ENCODE results near the gene GTF2H4. TPM values are rescaled to one million over a fixed set of nuclear protein-coding genes. Genes with fewer than 3 reads are reported as not detected.
"Not testable (repeated sequence)": the region's sequence is repeated elsewhere in the genome, so short reads cannot be mapped to it uniquely, and the experiment has no call there.

GTF2H4 gene
- polyA plus RNA-seq, 1 donor from 2014 or later = 101 TPM

GRCh38 chr6:30926644-30927043 lies 18.6 kb downstream of the GTF2H4 start:
- no peaks in the 10 kb centered on the region for H3F3A ChIP-seq (ENCODE audit: insufficient read depth, low read length, poor library complexity, severe bottlenecking)
- TF ChIP-seq, protein P1, sequence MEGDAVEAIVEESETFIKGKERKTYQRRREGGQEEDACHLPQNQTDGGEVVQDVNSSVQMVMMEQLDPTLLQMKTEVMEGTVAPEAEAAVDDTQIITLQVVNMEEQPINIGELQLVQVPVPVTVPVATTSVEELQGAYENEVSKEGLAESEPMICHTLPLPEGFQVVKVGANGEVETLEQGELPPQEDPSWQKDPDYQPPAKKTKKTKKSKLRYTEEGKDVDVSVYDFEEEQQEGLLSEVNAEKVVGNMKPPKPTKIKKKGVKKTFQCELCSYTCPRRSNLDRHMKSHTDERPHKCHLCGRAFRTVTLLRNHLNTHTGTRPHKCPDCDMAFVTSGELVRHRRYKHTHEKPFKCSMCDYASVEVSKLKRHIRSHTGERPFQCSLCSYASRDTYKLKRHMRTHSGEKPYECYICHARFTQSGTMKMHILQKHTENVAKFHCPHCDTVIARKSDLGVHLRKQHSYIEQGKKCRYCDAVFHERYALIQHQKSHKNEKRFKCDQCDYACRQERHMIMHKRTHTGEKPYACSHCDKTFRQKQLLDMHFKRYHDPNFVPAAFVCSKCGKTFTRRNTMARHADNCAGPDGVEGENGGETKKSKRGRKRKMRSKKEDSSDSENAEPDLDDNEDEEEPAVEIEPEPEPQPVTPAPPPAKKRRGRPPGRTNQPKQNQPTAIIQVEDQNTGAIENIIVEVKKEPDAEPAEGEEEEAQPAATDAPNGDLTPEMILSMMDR (IDR thresholded peaks at IDR 0.05; ENCODE audit: poor library complexity, severe bottlenecking) = no peak
- TF ChIP-seq EZH2 (IDR thresholded peaks at IDR 0.05; ENCODE audit: borderline replicate concordance, insufficient read depth, low read length, poor library complexity, severe bottlenecking) = no peak
- TF ChIP-seq, protein P2, sequence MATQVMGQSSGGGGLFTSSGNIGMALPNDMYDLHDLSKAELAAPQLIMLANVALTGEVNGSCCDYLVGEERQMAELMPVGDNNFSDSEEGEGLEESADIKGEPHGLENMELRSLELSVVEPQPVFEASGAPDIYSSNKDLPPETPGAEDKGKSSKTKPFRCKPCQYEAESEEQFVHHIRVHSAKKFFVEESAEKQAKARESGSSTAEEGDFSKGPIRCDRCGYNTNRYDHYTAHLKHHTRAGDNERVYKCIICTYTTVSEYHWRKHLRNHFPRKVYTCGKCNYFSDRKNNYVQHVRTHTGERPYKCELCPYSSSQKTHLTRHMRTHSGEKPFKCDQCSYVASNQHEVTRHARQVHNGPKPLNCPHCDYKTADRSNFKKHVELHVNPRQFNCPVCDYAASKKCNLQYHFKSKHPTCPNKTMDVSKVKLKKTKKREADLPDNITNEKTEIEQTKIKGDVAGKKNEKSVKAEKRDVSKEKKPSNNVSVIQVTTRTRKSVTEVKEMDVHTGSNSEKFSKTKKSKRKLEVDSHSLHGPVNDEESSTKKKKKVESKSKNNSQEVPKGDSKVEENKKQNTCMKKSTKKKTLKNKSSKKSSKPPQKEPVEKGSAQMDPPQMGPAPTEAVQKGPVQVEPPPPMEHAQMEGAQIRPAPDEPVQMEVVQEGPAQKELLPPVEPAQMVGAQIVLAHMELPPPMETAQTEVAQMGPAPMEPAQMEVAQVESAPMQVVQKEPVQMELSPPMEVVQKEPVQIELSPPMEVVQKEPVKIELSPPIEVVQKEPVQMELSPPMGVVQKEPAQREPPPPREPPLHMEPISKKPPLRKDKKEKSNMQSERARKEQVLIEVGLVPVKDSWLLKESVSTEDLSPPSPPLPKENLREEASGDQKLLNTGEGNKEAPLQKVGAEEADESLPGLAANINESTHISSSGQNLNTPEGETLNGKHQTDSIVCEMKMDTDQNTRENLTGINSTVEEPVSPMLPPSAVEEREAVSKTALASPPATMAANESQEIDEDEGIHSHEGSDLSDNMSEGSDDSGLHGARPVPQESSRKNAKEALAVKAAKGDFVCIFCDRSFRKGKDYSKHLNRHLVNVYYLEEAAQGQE (IDR thresholded peaks at IDR 0.05; ENCODE audit: borderline replicate concordance) = no peak
- no peak for TF ChIP-seq TAF1 (IDR thresholded peaks at IDR 0.05; ENCODE audit: low read depth)
- TF ChIP-seq RAD21 (conservative IDR thresholded peaks at IDR 0.05) = no peak
- no peak for TF ChIP-seq POLR2AphosphoS5 (IDR thresholded peaks at IDR 0.05)
- TF ChIP-seq SMC3 (conservative IDR thresholded peaks at IDR 0.05; ENCODE audit: poor library complexity) = no peak
- no peak for TF ChIP-seq EP300 (conservative IDR thresholded peaks at IDR 0.05; ENCODE audit: poor library complexity, severe bottlenecking)
- TF ChIP-seq MXI1 (conservative IDR thresholded peaks at IDR 0.05; ENCODE audit: poor library complexity, severe bottlenecking) = no peak

GRCh38 chr6:30927080-30927479 lies 19.1 kb downstream of the GTF2H4 start:
- not testable (repeated sequence) for H3K9me2 ChIP-seq (ENCODE audit: insufficient read depth, low read length); H3K9ac ChIP-seq (ENCODE audit: low read length); H3K4me2 ChIP-seq (ENCODE audit: low read length); H4K20me1 ChIP-seq (ENCODE audit: insufficient read depth); H3K79me2 ChIP-seq (replicated peaks; ENCODE audit: insufficient read depth, low read length); H3K36me3 ChIP-seq (ENCODE audit: insufficient read depth, low read length); H3K9me3 ChIP-seq (ENCODE audit: low read length); H3K27me3 ChIP-seq (ENCODE audit: insufficient read depth, low read depth, low read length); H3F3A ChIP-seq (ENCODE audit: insufficient read depth, low read length, poor library complexity, severe bottlenecking); H3K27ac ChIP-seq (ENCODE audit: low read length); H3K4me3 ChIP-seq (ENCODE audit: low read length); H2AFZ ChIP-seq (ENCODE audit: low read depth, low read length)

More at GRCh38 chr6:30926644-30927043, 18.6 kb downstream of the GTF2H4 start:
- H4K20me1 ChIP-seq (ENCODE audit: insufficient read depth) = no peaks in the 10 kb centered on the region
- no peak overlapping the region for H3K9ac ChIP-seq (ENCODE audit: low read length)
- no peak overlapping the region for H3K27ac ChIP-seq (ENCODE audit: low read length)
- H3K4me3 ChIP-seq (ENCODE audit: low read length) = no peak overlapping the region
- no peaks in the 10 kb centered on the region for H3K9me3 ChIP-seq (ENCODE audit: low read length)
- H3K4me2 ChIP-seq (ENCODE audit: low read length) = no peak overlapping the region
- H3K27me3 ChIP-seq (ENCODE audit: insufficient read depth, low read depth, low read length) = no peaks in the 10 kb centered on the region
- no peaks in the 10 kb centered on the region for H3K36me3 ChIP-seq (ENCODE audit: insufficient read depth, low read length)
- H2AFZ ChIP-seq (ENCODE audit: low read depth, low read length) = no peak overlapping the region
- no peaks in the 10 kb centered on the region for H3K79me2 ChIP-seq (replicated peaks; ENCODE audit: insufficient read depth, low read length)
- no peaks in the 10 kb centered on the region for H3K9me2 ChIP-seq (ENCODE audit: insufficient read depth, low read length)

- H3K9me2 ChIP-seq (ENCODE audit: insufficient read depth, low read length) = no peaks in the 10 kb centered on the region
- TF ChIP-seq EZH2 (IDR thresholded peaks at IDR 0.05; ENCODE audit: borderline replicate concordance, insufficient read depth, low read length, poor library complexity, severe bottlenecking) (no peak), SMC3 (conservative IDR thresholded peaks at IDR 0.05; ENCODE audit: poor library complexity) (no peak), EP300 (conservative IDR thresholded peaks at IDR 0.05; ENCODE audit: poor library complexity, severe bottlenecking) (no peak), TAF1 (IDR thresholded peaks at IDR 0.05; ENCODE audit: low read depth) (no peak), RAD21 (conservative IDR thresholded peaks at IDR 0.05) (no peak)
- TF ChIP-seq, protein P1 (IDR thresholded peaks at IDR 0.05; ENCODE audit: poor library complexity, severe bottlenecking) = no peak
- TF ChIP-seq, protein P2 (IDR thresholded peaks at IDR 0.05; ENCODE audit: borderline replicate concordance) = no peak
- H3K9ac ChIP-seq (ENCODE audit: low read length) = no peak overlapping the region
- no peaks in the 10 kb centered on the region for H3K79me2 ChIP-seq (replicated peaks; ENCODE audit: insufficient read depth, low read length)
- no peak overlapping the region for H2AFZ ChIP-seq (ENCODE audit: low read depth, low read length)
- no peaks in the 10 kb centered on the region for H3K9me3 ChIP-seq (ENCODE audit: low read length)
- H3F3A ChIP-seq (ENCODE audit: insufficient read depth, low read length, poor library complexity, severe bottlenecking) = no peaks in the 10 kb centered on the region
- H3K27ac ChIP-seq (ENCODE audit: low read length) = no peak overlapping the region
- H3K27me3 ChIP-seq (ENCODE audit: insufficient read depth, low read depth, low read length) = no peaks in the 10 kb centered on the region
- no peaks in the 10 kb centered on the region for H3K36me3 ChIP-seq (ENCODE audit: insufficient read depth, low read length)
- no peaks in the 10 kb centered on the region for H4K20me1 ChIP-seq (ENCODE audit: insufficient read depth)
- no peak overlapping the region for H3K4me3 ChIP-seq (ENCODE audit: low read length)
- no peak overlapping the region for H3K4me2 ChIP-seq (ENCODE audit: low read length)
These were observed 20.7 kb downstream of the GTF2H4 start for GRCh38 chr6:30928677-30929076.
